GM23338 (cell line): ENCODE data around the gene ATP6V0E2. TPM values are rescaled to one million over a fixed set of nuclear protein-coding genes. Genes with fewer than 3 reads are reported as not detected.

Experiments used
- ATAC-seq: fragments of 200-7000 bp; cut with Tn5 transposase; 3 replicates; pipeline ENCODE4 v1.9.1; 2020
- DNase-seq: peaks from one replicate; pipeline ENCODE4 v3.0.0-alpha.2; 2015; ENCODE audit warnings: low spot score
- H2AFZ ChIP-seq: fragments of 200-600 bp; sonication (generic); 2 replicates; pipeline ENCODE4 v1.8.0; 2016; ENCODE audit warnings: antibody characterized with exemption, mild to moderate bottlenecking, moderate library complexity
- H3F3A ChIP-seq: fragments of 200-600 bp; sonication (generic); replicated peaks from 2 replicates; pipeline ENCODE4 v1.8.0; 2017; ENCODE audit warnings: antibody characterized with exemption, mixed run types, low read depth
- H3K27ac ChIP-seq: fragments of 200-600 bp; sonication (generic); 2 replicates; pipeline ENCODE4 v1.6.1; 2016; ENCODE audit warnings: low read depth
- H3K27me3 ChIP-seq: fragments of 200-600 bp; sonication (generic); 2 replicates; pipeline ENCODE4 v1.8.0; 2016; ENCODE audit warnings: mild to moderate bottlenecking, mixed run types, moderate library complexity; ENCODE audit not compliant: insufficient read depth
- H3K36me3 ChIP-seq: fragments of 200-600 bp; sonication (generic); 2 replicates; pipeline ENCODE4 v1.8.0; 2016; ENCODE audit warnings: mild to moderate bottlenecking; ENCODE audit not compliant: insufficient read depth
- H3K4me1 ChIP-seq: fragments of 200-600 bp; sonication (generic); 2 replicates; pipeline ENCODE4 v1.8.0; 2016; ENCODE audit warnings: mild to moderate bottlenecking, moderate library complexity; ENCODE audit not compliant: insufficient read depth
- H3K4me2 ChIP-seq: fragments of 200-600 bp; sonication (generic); 2 replicates; pipeline ENCODE4 v1.7.1; 2017; ENCODE audit warnings: mixed run types
- H3K4me3 ChIP-seq: fragments of 200-600 bp; sonication (generic); 2 replicates; pipeline ENCODE4 v1.6.1; 2016; ENCODE audit warnings: mixed run types
- H3K79me2 ChIP-seq: fragments of 200-600 bp; sonication (generic); replicated peaks from 2 replicates; pipeline ENCODE4 v1.8.0; 2017; ENCODE audit warnings: mild to moderate bottlenecking; ENCODE audit not compliant: insufficient read depth
- H3K9me2 ChIP-seq: fragments of 200-600 bp; sonication (generic); 2 replicates; pipeline ENCODE4 v1.8.0; 2017; ENCODE audit not compliant: insufficient read depth
- H4K20me1 ChIP-seq: fragments of 200-600 bp; sonication (generic); replicated peaks from 2 replicates; pipeline ENCODE4 v1.8.0; 2017; ENCODE audit warnings: mild to moderate bottlenecking; ENCODE audit not compliant: insufficient read depth
- H3K27ac Mint-ChIP-seq: 2 replicates; pipeline ENCODE4 v1.8.0; 2020; ENCODE audit warnings: inconsistent platforms, mild to moderate bottlenecking, moderate library complexity, mixed read lengths
- H3K27me3 Mint-ChIP-seq: 3 replicates; pipeline ENCODE4 v1.8.0; 2022; ENCODE audit warnings: low read depth, mild to moderate bottlenecking, moderate library complexity, mixed read lengths, inconsistent platforms; ENCODE audit not compliant: insufficient read depth, poor library complexity
- H3K36me3 Mint-ChIP-seq: 3 replicates; pipeline ENCODE4 v1.8.0; 2021; ENCODE audit warnings: low read depth, mild to moderate bottlenecking, inconsistent platforms, moderate library complexity, mixed read lengths
- H3K4me1 Mint-ChIP-seq: 3 replicates; pipeline ENCODE4 v1.8.0; 2020; ENCODE audit warnings: mild to moderate bottlenecking, inconsistent platforms, mixed read lengths
- H3K4me3 Mint-ChIP-seq: 3 replicates; pipeline ENCODE4 v1.8.0; 2021; ENCODE audit warnings: moderate library complexity, mild to moderate bottlenecking, inconsistent platforms, mixed read lengths
- H3K9me3 Mint-ChIP-seq: 3 replicates; pipeline ENCODE4 v1.8.0; 2020; ENCODE audit warnings: moderate library complexity, mild to moderate bottlenecking, inconsistent platforms, mixed read lengths
- EZH2 ChIP-seq: fragments of 200-600 bp; sonication (generic); IDR thresholded peaks from one replicate; pipeline ENCODE4 v1.8.0; 2017; ENCODE audit warnings: antibody characterized with exemption, mild to moderate bottlenecking, low read depth; ENCODE audit not compliant: unreplicated experiment
- EZH2phosphoT487 ChIP-seq: fragments of 200-600 bp; sonication (generic); IDR thresholded peaks from one replicate; pipeline ENCODE4 v1.8.1; 2018; ENCODE audit warnings: antibody characterized with exemption; ENCODE audit not compliant: unreplicated experiment
- JUNB ChIP-seq: IDR thresholded peaks from one replicate; pipeline ENCODE4 v1.6.1; 2016; ENCODE audit warnings: antibody characterized with exemption; ENCODE audit not compliant: unreplicated experiment
- STAT1 ChIP-seq: IDR thresholded peaks from one replicate; pipeline ENCODE4 v1.6.1; 2016; ENCODE audit warnings: antibody characterized with exemption; ENCODE audit not compliant: unreplicated experiment
- ZNF331 ChIP-seq: fragments of 250-450 bp; sonication (Bioruptor Pico); IDR thresholded peaks from 2 replicates; pipeline ENCODE4 v1.5.0; 2020; ENCODE audit warnings: low read depth, mild to moderate bottlenecking, moderate library complexity
- ZNF462 ChIP-seq: fragments of 250-450 bp; sonication (Bioruptor Pico); IDR thresholded peaks from 2 replicates; pipeline ENCODE4 v1.5.0; 2020; ENCODE audit warnings: mild to moderate bottlenecking, moderate library complexity
- polyA plus RNA-seq: library from polyadenylated mRNA; unstranded; fragments of >200 nt; fragmentation: Nextera tagmentation; extraction: Ambion mirVana; gene quantifications from 2 replicates; pipeline ENCODE4 v1.2.1, GENCODE V29; 2016
- total RNA-seq: library from RNA; depleted of rRNA; stranded (reverse); fragments of >200 nt; shearing (Covaris generic); gene quantifications from 2 replicates; pipeline ENCODE4 v1.2.3, GENCODE V29; 2014

The ATP6V0E2 gene
- total and polyA plus RNA-seq, 2 experiments from 2014 or later, result 15.6 to 34.7 TPM

GRCh38 chr7:149882248-149883047, 8.7 kb downstream of the ATP6V0E2 start (continued):
- TF ChIP-seq ZNF462 (CRISPR knock-in tag) (no peak), EZH2 (no peak), EZH2phosphoT487 (no peak), ZNF331 (no peak), JUNB (no peak)

GRCh38 chr7:149883048-149883438, 9.3 kb downstream of the ATP6V0E2 start:
- Mint-ChIP-seq H3K27me3 (peaks cover 7% of the 10 kb centered on the region), H3K4me3 (no peak overlapping the region), H3K27ac (no peak overlapping the region), H3K36me3 (no peaks in the 10 kb centered on the region), H3K9me3 (no peaks in the 10 kb centered on the region), H3K4me1 (peaks cover 20% of the 10 kb centered on the region)
- DNase-seq, result no peak
- peaks cover 8% of the 10 kb centered on the region; the same call in 1 of the 2 replicates for H3K4me1 ChIP-seq
- no peaks in the 10 kb centered on the region for H4K20me1 ChIP-seq
- H3F3A ChIP-seq, result no peaks in the 10 kb centered on the region
- H3K9me2 ChIP-seq, result no peaks in the 10 kb centered on the region
- no peaks in the 10 kb centered on the region for H3K79me2 ChIP-seq
- no peak for ATAC-seq
- no peak overlapping the region for H2AFZ ChIP-seq
- no peaks in the 10 kb centered on the region for H3K27me3 ChIP-seq
- no peaks in the 10 kb centered on the region for H3K36me3 ChIP-seq
- no peak for TF ChIP-seq STAT1
- H3K4me3 ChIP-seq, result no peak overlapping the region
- no peak overlapping the region for H3K4me2 ChIP-seq
- no peak overlapping the region for H3K27ac ChIP-seq
